ENCODE results near the gene GAGE12J. TPM values are rescaled to one million over a fixed set of nuclear protein-coding genes. Genes with fewer than 3 reads are reported as not detected.
"Not testable (repeated sequence)": the region's sequence is repeated elsewhere in the genome, so short reads cannot be mapped to it uniquely, and the experiment has no call there.

Gene GAGE12J
- total RNA-seq, 1 experiment from 2014 or later: not detected

DNA sequence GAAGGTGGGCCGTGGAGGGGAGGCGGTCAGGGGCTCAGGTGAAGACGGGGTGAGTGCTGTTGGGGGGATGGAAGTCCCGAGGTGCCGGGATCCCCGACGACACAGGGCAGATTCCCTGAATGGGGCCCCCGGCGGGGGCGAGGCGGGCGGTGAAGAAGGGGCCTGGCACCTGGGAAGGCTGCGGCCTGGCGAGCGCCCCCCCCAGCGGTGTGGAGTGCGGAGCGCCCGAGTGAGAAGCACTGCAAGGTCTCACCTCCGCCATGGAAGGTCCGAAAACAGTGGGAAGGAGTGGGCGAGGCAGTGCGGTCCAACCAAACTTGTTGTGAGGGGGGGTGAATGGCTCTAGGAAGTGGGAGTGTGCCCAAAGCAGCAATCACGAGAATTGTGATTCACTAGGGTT is 19.6 kb downstream of the GAGE12J start:
- H3K4me3 ChIP-seq (ENCODE audit: insufficient read depth, low read depth, low read length); H3K27me3 ChIP-seq (ENCODE audit: control insufficient read depth, insufficient read depth, low read length); H3K36me3 ChIP-seq (replicated peaks; ENCODE audit: control insufficient read depth, insufficient read depth, low read length); DNase-seq: not testable (repeated sequence)

DNA sequence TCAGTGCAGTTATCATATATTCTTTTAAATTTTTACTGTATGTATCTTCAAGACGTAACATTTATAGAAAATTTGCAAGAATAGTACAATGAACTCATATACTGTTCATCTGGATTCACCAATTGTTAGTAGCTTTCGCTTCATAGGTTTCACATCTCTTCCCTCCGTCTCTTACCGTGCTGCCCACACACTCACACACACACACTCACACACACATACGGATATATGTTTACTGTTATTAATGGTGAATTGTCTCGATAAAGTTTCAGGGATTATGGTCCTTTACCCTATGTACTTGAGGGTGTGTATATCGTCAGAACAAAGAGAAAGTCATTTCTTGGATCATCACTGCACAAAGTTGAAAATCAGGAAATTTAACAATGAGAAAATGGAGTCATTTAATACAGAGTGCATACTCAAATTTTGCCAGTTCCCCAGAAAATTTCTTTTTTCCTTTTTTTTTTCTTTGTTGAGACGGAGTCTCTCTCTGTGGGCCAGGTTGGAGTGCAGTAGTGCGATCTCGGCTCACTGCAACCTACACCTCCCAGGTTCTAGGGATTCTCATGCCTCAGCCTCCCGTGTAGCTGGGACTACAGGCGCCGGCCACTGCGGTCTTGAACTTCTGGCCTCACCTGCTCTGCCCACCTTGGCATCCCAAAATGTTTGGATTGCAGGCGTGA is 22.8 kb downstream of the GAGE12J start:
- not testable (repeated sequence) for DNase-seq; H3K4me3 ChIP-seq (ENCODE audit: insufficient read depth, low read depth, low read length); H3K36me3 ChIP-seq (replicated peaks; ENCODE audit: control insufficient read depth, insufficient read depth, low read length); H3K27me3 ChIP-seq (ENCODE audit: control insufficient read depth, insufficient read depth, low read length)

DNA sequence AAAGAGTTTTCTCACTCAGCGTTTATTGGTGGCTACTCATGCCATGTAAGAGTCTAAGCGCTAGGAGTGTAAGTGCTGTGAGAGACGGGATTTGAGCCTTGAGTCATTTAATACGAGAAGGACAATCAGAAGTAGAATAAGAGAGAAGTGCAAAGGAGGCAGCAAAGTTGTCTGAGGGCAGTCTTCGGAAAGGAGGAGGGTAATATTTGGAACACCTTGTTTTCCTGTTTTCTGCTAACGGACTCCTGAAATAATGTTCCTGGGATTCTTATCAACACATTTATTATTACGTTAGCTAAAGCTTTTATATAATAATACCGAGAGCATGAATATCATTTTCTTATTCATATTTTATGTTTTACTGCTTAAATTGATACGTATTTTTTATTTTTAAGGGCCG is 23.6 kb downstream of the GAGE12J start:
- not testable (repeated sequence) for DNase-seq; H3K4me3 ChIP-seq (ENCODE audit: insufficient read depth, low read depth, low read length); H3K36me3 ChIP-seq (replicated peaks; ENCODE audit: control insufficient read depth, insufficient read depth, low read length); H3K27me3 ChIP-seq (ENCODE audit: control insufficient read depth, insufficient read depth, low read length)

DNA sequence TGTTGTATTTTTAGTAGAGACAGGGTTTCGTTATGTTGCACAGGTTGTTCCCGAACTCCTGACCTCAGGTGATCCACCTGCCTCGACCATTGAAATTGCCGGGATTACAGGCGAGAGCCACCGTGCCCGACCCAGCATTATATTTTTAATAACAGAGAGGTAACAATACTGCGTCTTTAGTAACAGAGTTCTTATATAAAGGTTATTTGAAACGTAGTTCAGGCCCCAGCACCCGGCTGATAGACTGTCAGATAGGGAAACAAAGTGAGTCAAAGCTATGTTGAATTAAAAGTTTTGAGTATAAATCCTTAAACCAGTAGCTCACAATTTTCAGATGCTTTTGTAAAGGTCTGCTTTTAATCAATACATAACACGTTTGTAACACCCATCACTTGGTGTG is 24.3 kb downstream of the GAGE12J start:
- H3K36me3 ChIP-seq (replicated peaks; ENCODE audit: control insufficient read depth, insufficient read depth, low read length); DNase-seq; H3K4me3 ChIP-seq (ENCODE audit: insufficient read depth, low read depth, low read length); H3K27me3 ChIP-seq (ENCODE audit: control insufficient read depth, insufficient read depth, low read length): not testable (repeated sequence)

Other genes with a start within 250 kb of the GAGE12J start
- gene PRAF2, start 248.0 kb upstream of the GAGE12J start, total RNA-seq (2014; rRNA removed; shearing (Covaris generic)): 6.3 and 6.7 TPM in 2 replicates
- gene WDR45, start 242.2 kb upstream of the GAGE12J start, total RNA-seq (2014; rRNA removed; shearing (Covaris generic)): 28.5 and 33.6 TPM in 2 replicates
- 24.4 and 31.4 TPM in 2 replicates for gene GPKOW, start 198.3 kb upstream of the GAGE12J start, total RNA-seq (2014; rRNA removed; shearing (Covaris generic))
- 0.21 and 1.00 TPM in 2 replicates for gene MAGIX, start 159.3 kb upstream of the GAGE12J start, total RNA-seq (2014; rRNA removed; shearing (Covaris generic))
- gene PLP2, start 150.1 kb upstream of the GAGE12J start, total RNA-seq (2014; rRNA removed; shearing (Covaris generic)): 1.1 and 1.5 TPM in 2 replicates
- gene PRICKLE3, start 135.7 kb upstream of the GAGE12J start, total RNA-seq (2014; rRNA removed; shearing (Covaris generic)): 8.9 and 13.9 TPM in 2 replicates
- gene SYP, start 121.8 kb upstream of the GAGE12J start, total RNA-seq (2014; rRNA removed; shearing (Covaris generic)): 1.7 and 1.9 TPM in 2 replicates
- gene CACNA1F, start 88.7 kb upstream of the GAGE12J start, total RNA-seq (2014; rRNA removed; shearing (Covaris generic)): 0.55 and 2.1 TPM in 2 replicates
- 11.1 and 13.7 TPM in 2 replicates for gene CCDC22, start 86.6 kb upstream of the GAGE12J start, total RNA-seq (2014; rRNA removed; shearing (Covaris generic))
- gene FOXP3, start 57.3 kb upstream of the GAGE12J start, total RNA-seq (2014; rRNA removed; shearing (Covaris generic)): 0.14 and 0.37 TPM in 2 replicates
- gene PPP1R3F, start 52.2 kb upstream of the GAGE12J start, total RNA-seq (2014; rRNA removed; shearing (Covaris generic)): 8.9 and 16.4 TPM in 2 replicates
- not detected in 2 replicates for gene GAGE10, start 18.4 kb upstream of the GAGE12J start, total RNA-seq (2014; rRNA removed; shearing (Covaris generic))
- not detected in 2 replicates for gene GAGE13, start 9.5 kb downstream of the GAGE12J start, total RNA-seq (2014; rRNA removed; shearing (Covaris generic))
- gene GAGE12C, start 210.1 kb downstream of the GAGE12J start, total RNA-seq (2014; rRNA removed; shearing (Covaris generic)): not detected in 2 replicates
- not detected in 2 replicates for gene GAGE12D, start 219.7 kb downstream of the GAGE12J start, total RNA-seq (2014; rRNA removed; shearing (Covaris generic))
- gene GAGE12E, start 229.3 kb downstream of the GAGE12J start, total RNA-seq (2014; rRNA removed; shearing (Covaris generic)): not detected in 2 replicates
- gene GAGE12F, start 238.8 kb downstream of the GAGE12J start, total RNA-seq (2014; rRNA removed; shearing (Covaris generic)): not detected in 2 replicates
- not detected in 2 replicates for gene GAGE12G, start 248.4 kb downstream of the GAGE12J start, total RNA-seq (2014; rRNA removed; shearing (Covaris generic))

All from H7 (cell line).